ENCODE results near the gene CCDC88C. TPM values are rescaled to one million over a fixed set of nuclear protein-coding genes. Genes with fewer than 3 reads are reported as not detected.

Gene CCDC88C
- total RNA-seq, 1 donor from 2014 or later: 39.3 TPM

GRCh38 chr14:91374287-91374878 lies 43.2 kb downstream of the CCDC88C start:
- H3K9me3 Mint-ChIP-seq: no peaks in the 10 kb centered on the region
- H3K4me1 Mint-ChIP-seq (ENCODE audit: unreplicated experiment): peaks cover 72% of the 10 kb centered on the region
- H3K36me3 Mint-ChIP-seq: no peaks in the 10 kb centered on the region
- DNase-seq (ENCODE audit: extremely low spot score, unreplicated experiment): no peak
- no peak overlapping the region for H3K4me3 Mint-ChIP-seq
- no peak for TF ChIP-seq CTCF (conservative IDR thresholded peaks at IDR 0.05)
- H3K27me3 Mint-ChIP-seq: peaks cover 10% of the 10 kb centered on the region
- H3K27ac Mint-ChIP-seq: peak overlapping the region; percentile 30

DNA sequence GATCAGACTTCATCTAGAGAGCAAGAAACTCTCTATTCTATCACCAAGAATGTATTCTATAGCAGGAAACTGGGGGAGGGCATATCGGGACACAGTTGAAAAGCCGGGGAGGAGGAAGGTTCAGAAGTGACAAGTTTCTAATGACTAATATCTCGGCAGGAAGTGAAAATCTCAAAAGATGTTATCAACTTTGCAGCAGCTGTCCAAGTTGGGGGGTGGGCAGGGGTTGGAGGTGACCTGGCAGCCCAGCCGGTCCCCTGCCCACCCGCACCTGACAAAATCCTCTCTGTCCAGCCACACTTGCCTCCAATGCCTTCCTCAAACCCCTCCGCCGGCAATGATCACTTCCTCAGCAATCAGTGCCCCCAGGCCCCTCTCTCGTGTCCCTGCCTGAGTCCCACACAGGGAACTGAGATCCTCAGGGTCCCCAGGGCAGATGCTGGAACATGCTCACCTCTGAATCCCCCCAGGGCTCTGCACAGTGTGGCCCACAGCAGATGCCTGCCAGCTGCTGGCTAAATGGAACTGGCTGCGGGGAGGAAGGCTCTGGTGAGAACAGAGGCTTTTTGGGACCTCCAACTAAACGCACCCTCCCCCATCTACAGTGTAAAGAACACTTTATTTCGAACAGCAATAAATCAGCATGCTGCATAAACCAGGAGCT lies 43.9 kb downstream of the CCDC88C start:
- Mint-ChIP-seq H3K27ac (peak overlapping the region; percentile 30), H3K4me3 (peak overlapping the region; percentile 46), H3K36me3 (no peaks in the 10 kb centered on the region), H3K9me3 (no peaks in the 10 kb centered on the region), H3K4me1 (ENCODE audit: unreplicated experiment) (peaks cover 70% of the 10 kb centered on the region), H3K27me3 (peaks cover 10% of the 10 kb centered on the region)
- DNase-seq (ENCODE audit: extremely low spot score, unreplicated experiment): no peak
- TF ChIP-seq CTCF (conservative IDR thresholded peaks at IDR 0.05): no peak

GRCh38 chr14:91372671-91373495 lies 44.7 kb downstream of the CCDC88C start:
- no peak for TF ChIP-seq CTCF (conservative IDR thresholded peaks at IDR 0.05)
- Mint-ChIP-seq H3K36me3 (no peaks in the 10 kb centered on the region), H3K27me3 (peaks cover 10% of the 10 kb centered on the region), H3K4me1 (ENCODE audit: unreplicated experiment) (peaks cover 68% of the 10 kb centered on the region), H3K4me3 (peak overlapping the region; percentile 46), H3K9me3 (no peaks in the 10 kb centered on the region), H3K27ac (peak overlapping the region; percentile 30)
- no peak for DNase-seq (ENCODE audit: extremely low spot score, unreplicated experiment)

GRCh38 chr14:91371990-91372375 lies 45.6 kb downstream of the CCDC88C start:
- Mint-ChIP-seq H3K27me3 (peaks cover 10% of the 10 kb centered on the region), H3K4me1 (ENCODE audit: unreplicated experiment) (peaks cover 68% of the 10 kb centered on the region), H3K36me3 (no peaks in the 10 kb centered on the region), H3K9me3 (no peaks in the 10 kb centered on the region), H3K4me3 (no peak overlapping the region), H3K27ac (no peak overlapping the region)
- no peak for DNase-seq (ENCODE audit: extremely low spot score, unreplicated experiment)
- TF ChIP-seq CTCF (conservative IDR thresholded peaks at IDR 0.05): no peak

DNA sequence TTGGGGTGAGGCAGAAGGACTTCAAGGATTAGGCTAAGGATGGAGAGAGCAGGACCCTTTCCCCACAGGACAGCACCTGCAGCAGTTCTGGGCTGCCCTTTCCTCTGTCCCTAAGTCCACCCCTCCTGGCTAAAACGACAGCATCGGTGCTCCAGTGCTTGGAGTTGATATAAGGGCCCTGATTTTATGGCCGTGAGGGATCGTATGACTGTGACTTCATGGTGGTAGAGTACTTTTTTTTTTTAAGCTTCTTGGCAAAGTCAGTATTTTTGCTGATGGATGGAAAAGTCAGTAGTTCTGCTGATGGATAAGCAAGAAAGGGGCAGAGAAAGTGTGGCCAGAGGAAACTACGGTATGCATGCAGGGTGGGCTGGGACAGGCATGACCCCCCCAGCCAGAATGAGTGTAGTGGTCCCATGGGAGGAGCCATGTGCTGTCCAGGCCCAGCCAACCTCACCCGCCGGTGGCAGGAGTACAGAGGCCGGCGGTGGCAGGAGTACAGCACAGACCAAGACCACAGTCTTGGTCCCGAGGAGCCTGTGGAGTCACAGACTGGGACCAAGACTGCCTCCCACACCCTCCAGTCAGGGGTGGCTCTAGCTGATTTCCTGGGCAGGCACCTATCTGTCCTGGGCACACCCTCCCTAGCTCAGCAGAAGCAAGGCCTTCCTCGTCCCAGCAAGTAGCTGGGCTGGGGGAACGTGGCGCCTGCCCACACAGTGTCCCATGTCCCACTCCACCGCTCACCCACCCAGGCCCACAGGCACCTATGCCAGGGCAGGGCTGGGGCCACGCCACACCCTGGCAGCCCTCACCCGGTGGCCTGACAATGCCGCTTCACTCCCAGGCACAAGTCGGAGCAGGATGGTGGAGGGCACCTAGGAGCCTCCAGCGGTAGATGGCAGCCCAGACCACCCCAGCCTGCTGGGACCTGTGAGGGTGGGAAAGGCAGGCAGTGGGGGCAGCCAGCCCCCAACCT lies 46.3 kb downstream of the CCDC88C start:
- no peak for TF ChIP-seq CTCF (conservative IDR thresholded peaks at IDR 0.05)
- Mint-ChIP-seq H3K27ac (no peak overlapping the region), H3K4me3 (no peak overlapping the region), H3K27me3 (peaks cover 9% of the 10 kb centered on the region), H3K4me1 (ENCODE audit: unreplicated experiment) (peaks cover 67% of the 10 kb centered on the region), H3K36me3 (no peaks in the 10 kb centered on the region), H3K9me3 (no peaks in the 10 kb centered on the region)
- DNase-seq (ENCODE audit: extremely low spot score, unreplicated experiment): no peak

Measured in type B pancreatic cell (in vitro differentiated cells).